Hepatocyte (in vitro differentiated cells): ENCODE measurements around the gene CXorf65.

Experiments
- EZH2phosphoT487 ChIP-seq: fragments of 200-600 bp; sonication (generic); IDR thresholded peaks from one replicate; pipeline ENCODE4 v1.6.1; 2018; ENCODE audit warnings: antibody characterized with exemption, mild to moderate bottlenecking, low read depth, moderate library complexity; ENCODE audit not compliant: unreplicated experiment, severe bottlenecking
- TF ChIP-seq, protein P1 (sequence below): fragments of 200-600 bp; sonication (generic); IDR thresholded peaks from 2 replicates; pipeline ENCODE4 v1.5.1; 2016; ENCODE audit warnings: antibody characterized with exemption, mild to moderate bottlenecking; ENCODE audit not compliant: poor library complexity

DNA sequence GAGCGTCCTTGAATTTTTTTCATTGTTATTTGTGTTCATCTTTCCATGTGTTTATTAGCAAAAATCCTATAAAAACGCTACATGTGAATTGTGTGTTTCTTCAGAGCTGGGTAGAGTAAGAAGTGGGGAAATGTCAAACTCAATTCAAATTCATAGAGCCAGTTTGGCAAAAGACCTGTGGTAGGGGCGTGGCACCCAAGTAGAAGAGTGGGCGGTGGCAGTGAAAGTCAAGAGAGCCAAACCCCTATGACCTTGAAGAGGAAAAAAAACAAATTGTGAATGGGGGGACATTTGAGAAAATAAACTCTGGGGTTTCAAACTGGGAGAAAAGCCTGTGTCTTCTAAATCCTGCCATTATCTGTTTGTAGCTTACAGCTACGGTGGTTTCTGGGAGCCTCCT, 15.3 kb downstream of the CXorf65 start:
- TF ChIP-seq, protein P1, sequence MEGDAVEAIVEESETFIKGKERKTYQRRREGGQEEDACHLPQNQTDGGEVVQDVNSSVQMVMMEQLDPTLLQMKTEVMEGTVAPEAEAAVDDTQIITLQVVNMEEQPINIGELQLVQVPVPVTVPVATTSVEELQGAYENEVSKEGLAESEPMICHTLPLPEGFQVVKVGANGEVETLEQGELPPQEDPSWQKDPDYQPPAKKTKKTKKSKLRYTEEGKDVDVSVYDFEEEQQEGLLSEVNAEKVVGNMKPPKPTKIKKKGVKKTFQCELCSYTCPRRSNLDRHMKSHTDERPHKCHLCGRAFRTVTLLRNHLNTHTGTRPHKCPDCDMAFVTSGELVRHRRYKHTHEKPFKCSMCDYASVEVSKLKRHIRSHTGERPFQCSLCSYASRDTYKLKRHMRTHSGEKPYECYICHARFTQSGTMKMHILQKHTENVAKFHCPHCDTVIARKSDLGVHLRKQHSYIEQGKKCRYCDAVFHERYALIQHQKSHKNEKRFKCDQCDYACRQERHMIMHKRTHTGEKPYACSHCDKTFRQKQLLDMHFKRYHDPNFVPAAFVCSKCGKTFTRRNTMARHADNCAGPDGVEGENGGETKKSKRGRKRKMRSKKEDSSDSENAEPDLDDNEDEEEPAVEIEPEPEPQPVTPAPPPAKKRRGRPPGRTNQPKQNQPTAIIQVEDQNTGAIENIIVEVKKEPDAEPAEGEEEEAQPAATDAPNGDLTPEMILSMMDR = no peak
- no peak for TF ChIP-seq EZH2phosphoT487
